SK-N-MC (cell line): Measurements from ENCODE around the gene MAP1LC3B.

Experiments used
- EZH2 ChIP-seq: fragments of 200-600 bp; sonication (generic); IDR thresholded peaks from one replicate; pipeline ENCODE4 v1.6.1; 2017; ENCODE audit warnings: antibody characterized with exemption
- FOXP2 ChIP-seq: optimal IDR thresholded peaks from 2 replicates; pipeline ENCODE3; 2011; ENCODE audit warnings: mild to moderate bottlenecking, moderate library complexity; ENCODE audit not compliant: insufficient read depth; ENCODE audit errors: extremely low read length, control extremely low read depth
- POLR2AphosphoS5 ChIP-seq: IDR thresholded peaks from 2 replicates; pipeline ENCODE4 v1.6.1; 2012; ENCODE audit warnings: mild to moderate bottlenecking, low read depth, low read length, borderline replicate concordance

- no peak for TF ChIP-seq EZH2
- TF ChIP-seq POLR2AphosphoS5: no peak
- TF ChIP-seq FOXP2: no peak
Observed at GRCh38 chr16:87376660-87377059, 15.5 kb upstream of the MAP1LC3B start.
